Caco-2 (cell line): ENCODE data around the gene SLC8A2. TPM values are rescaled to one million over a fixed set of nuclear protein-coding genes. Genes with fewer than 3 reads are reported as not detected.

ENCODE experiments used
- BruUV-seq: library from RNA; stranded (reverse); fragments of 400-500 nt; replicated peaks from 2 replicates; lab custom pipeline; 2021; lab: Mats Ljungman, UMichigan
- CTCF ChIA-PET: fragments of 300-600 bp; sonication (Branson Sonifier 250); formaldehyde crosslinking; loops from one replicate; lab custom pipeline; 2022; ENCODE audit warnings: antibody characterized with exemption; lab: Charles Lee
- POLR2A ChIA-PET: fragments of 300-600 bp; sonication (Branson Sonifier 250); formaldehyde crosslinking; loops from one replicate; lab custom pipeline; 2022; ENCODE audit warnings: antibody characterized with exemption; lab: Charles Lee
- DNase-seq, 2 experiments: peaks; one replicate each; pipeline versions ENCODE4 v3.0.0 to v3.0.0-alpha.2; 2020 to 2022
- H3K27me3 ChIP-seq: replicated peaks from 2 replicates; pipeline ENCODE4 v1.6.0; 2011; ENCODE audit warnings: low read length; ENCODE audit not compliant: control insufficient read depth, insufficient read depth
- H3K36me3 ChIP-seq: 2 replicates; pipeline ENCODE4 v1.5.1; 2011; ENCODE audit warnings: low read length; ENCODE audit not compliant: control insufficient read depth, insufficient read depth
- H3K4me1 ChIP-seq: fragments of 250-450 bp; sonication (Bioruptor Pico); 2 replicates; pipeline ENCODE4 v1.5.1; 2020; ENCODE audit warnings: mild to moderate bottlenecking
- H3K4me3 ChIP-seq: 2 replicates; pipeline ENCODE4 v1.5.1; 2011; ENCODE audit warnings: low read depth, mild to moderate bottlenecking, control low read depth, low read length
- H3K9me3 ChIP-seq: fragments of 250-450 bp; sonication (Bioruptor Pico); 2 replicates; pipeline ENCODE4 v1.5.1; 2020; ENCODE audit warnings: mild to moderate bottlenecking, moderate library complexity
- H3K27ac Mint-ChIP-seq: one replicate; pipeline ENCODE4 v1.8.0; 2022; ENCODE audit warnings: mixed read lengths; ENCODE audit not compliant: unreplicated experiment
- H3K27me3 Mint-ChIP-seq: one replicate; pipeline ENCODE4 v1.8.0; 2022; ENCODE audit warnings: mixed read lengths; ENCODE audit not compliant: insufficient read depth, unreplicated experiment
- H3K36me3 Mint-ChIP-seq: one replicate; pipeline ENCODE4 v1.8.0; 2022; ENCODE audit warnings: mild to moderate bottlenecking, mixed read lengths; ENCODE audit not compliant: insufficient read depth, unreplicated experiment
- H3K4me1 Mint-ChIP-seq: one replicate; pipeline ENCODE4 v1.8.0; 2022; ENCODE audit warnings: low read depth, mixed read lengths; ENCODE audit not compliant: unreplicated experiment
- H3K4me3 Mint-ChIP-seq: one replicate; pipeline ENCODE4 v1.8.0; 2022; ENCODE audit warnings: mild to moderate bottlenecking, moderate library complexity, mixed read lengths; ENCODE audit not compliant: unreplicated experiment
- H3K9me3 Mint-ChIP-seq: one replicate; pipeline ENCODE4 v1.8.0; 2022; ENCODE audit warnings: mixed read lengths; ENCODE audit not compliant: unreplicated experiment
- CTCF ChIP-seq, 2 experiments: fragments of 200-600 bp in 1 of 2; IDR thresholded peaks; 1 replicate in 1 of 2; 2 replicates in 1 of 2; pipeline versions ENCODE4 v1.5.1 to v1.8.0; 2011 to 2022; ENCODE audit warnings: antibody characterized with exemption in 1 of 2, control low read depth in 1 of 2, inconsistent platforms in 1 of 2, low read depth in 1 of 2, low read length in 1 of 2, mild to moderate bottlenecking in 1 of 2, moderate library complexity in 1 of 2; ENCODE audit not compliant: insufficient read depth in 1 of 2, severe bottlenecking in 1 of 2, unreplicated experiment in 1 of 2
- intact Hi-C: fragments of 100-400 bp; cut with micrococcal nuclease; formaldehyde crosslinking; loops from one replicate; pipeline ENCODE4 v1.10.0; 2022; ENCODE audit not compliant: unreplicated experiment
- total RNA-seq: library from RNA; stranded (reverse); gene quantifications from 2 replicates; pipeline ENCODE4 v1.2.3, GENCODE V29; 2022

The SLC8A2 gene
- total RNA-seq, 1 experiment from 2014 or later, result 1.2 TPM

- no peak overlapping the region for H3K27ac Mint-ChIP-seq
- H3K4me3 Mint-ChIP-seq, result no peak overlapping the region
- peaks cover 3% of the 10 kb centered on the region for H3K36me3 ChIP-seq
- no peaks in the 10 kb centered on the region for H3K9me3 ChIP-seq
- peaks cover 41% of the 10 kb centered on the region for H3K36me3 Mint-ChIP-seq
- no peaks in the 10 kb centered on the region for H3K9me3 Mint-ChIP-seq
- no peaks in the 10 kb centered on the region for H3K27me3 Mint-ChIP-seq
- no peak for DNase-seq
- intact Hi-C loops, result loop anchor here (5.0 kb wide), 1 partner anchor 202 kb away; no protein-coding TSS in a partner anchor
- POLR2A ChIA-PET, result no interaction called here
- no peaks in the 10 kb centered on the region for H3K27me3 ChIP-seq
- BruUV-seq, result no TSS peak
- CTCF ChIA-PET, result interaction anchor here (1.0 kb wide), 1 partner anchor 59 kb away, joined by 3 read pairs; no protein-coding TSS in a partner anchor
- TF ChIP-seq CTCF (IDR thresholded peaks at IDR 0.05; ENCODE audit: insufficient read depth in 1 of 2, low read depth in 1 of 2, low read length in 1 of 2, severe bottlenecking in 1 of 2, unreplicated experiment in 1 of 2), result no peak
- H3K4me1 ChIP-seq, result peaks cover 6% of the 10 kb centered on the region; the same call in 1 of the 2 replicates
- H3K4me1 Mint-ChIP-seq, result no peaks in the 10 kb centered on the region
- H3K4me3 ChIP-seq, result no peak overlapping the region
These were observed 24.0 kb upstream of the SLC8A2 start for GRCh38 chr19:47495478-47496372.

GRCh38 chr19:47494729-47495128, 23.0 kb upstream of the SLC8A2 start:
- Histone ChIP-seq H3K4me3 (no peak overlapping the region), H3K36me3 (peaks cover 3% of the 10 kb centered on the region), H3K4me1 (peaks cover 6% of the 10 kb centered on the region; the same call in 1 of the 2 replicates), H3K9me3 (no peaks in the 10 kb centered on the region), H3K27me3 (no peaks in the 10 kb centered on the region)
- no peaks in the 10 kb centered on the region for H3K4me1 Mint-ChIP-seq
- intact Hi-C loops, result loop anchor here (5.0 kb wide), 1 partner anchor 203 kb away; no protein-coding TSS in a partner anchor
- TF ChIP-seq CTCF (IDR thresholded peaks at IDR 0.05; ENCODE audit: insufficient read depth in 1 of 2, low read depth in 1 of 2, low read length in 1 of 2, severe bottlenecking in 1 of 2, unreplicated experiment in 1 of 2), result no peak
- no peak overlapping the region for H3K27ac Mint-ChIP-seq
- CTCF ChIA-PET, result interaction anchor here (0.7 kb wide), 2 partner anchors 17 to 129 kb away, joined by 5 to 6 read pairs; no protein-coding TSS in a partner anchor
- no peaks in the 10 kb centered on the region for H3K9me3 Mint-ChIP-seq
- no peak overlapping the region for H3K4me3 Mint-ChIP-seq
- H3K36me3 Mint-ChIP-seq, result peaks cover 42% of the 10 kb centered on the region
- no peaks in the 10 kb centered on the region for H3K27me3 Mint-ChIP-seq
- no TSS peak for BruUV-seq
- POLR2A ChIA-PET, result no interaction called here
- no peak for DNase-seq

DNA sequence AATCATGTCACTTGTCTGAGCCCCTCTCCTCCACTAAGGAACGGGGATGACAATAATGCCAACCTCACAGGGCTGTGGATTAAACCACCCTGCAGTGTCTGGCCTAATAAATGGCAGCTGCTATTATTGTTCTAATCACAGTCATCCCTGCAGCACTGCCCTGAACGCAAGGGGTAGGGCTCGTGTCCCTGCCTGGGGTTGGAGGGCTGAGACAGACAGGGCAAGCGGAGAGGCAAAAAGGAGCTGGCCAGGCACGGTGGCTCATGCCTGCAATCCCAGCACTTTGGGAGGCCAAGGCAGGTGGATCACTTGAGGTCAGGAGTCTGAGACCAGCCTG, 22.5 kb upstream of the SLC8A2 start:
- Histone ChIP-seq H3K9me3 (no peaks in the 10 kb centered on the region), H3K36me3 (peaks cover 3% of the 10 kb centered on the region; the same call in 1 of the 2 replicates), H3K4me3 (no peak overlapping the region), H3K27me3 (no peaks in the 10 kb centered on the region), H3K4me1 (peaks cover 6% of the 10 kb centered on the region; the same call in 1 of the 2 replicates)
- DNase-seq, result no peak
- H3K36me3 Mint-ChIP-seq, result peaks cover 43% of the 10 kb centered on the region
- no peak overlapping the region for H3K4me3 Mint-ChIP-seq
- H3K4me1 Mint-ChIP-seq, result no peaks in the 10 kb centered on the region
- no TSS peak for BruUV-seq
- intact Hi-C loops, result no loop called here
- no peak for TF ChIP-seq CTCF (IDR thresholded peaks at IDR 0.05; ENCODE audit: insufficient read depth in 1 of 2, low read depth in 1 of 2, low read length in 1 of 2, severe bottlenecking in 1 of 2, unreplicated experiment in 1 of 2)
- CTCF ChIA-PET, result interaction anchor here (0.7 kb wide), 2 partner anchors 18 to 130 kb away, joined by 5 to 6 read pairs; no protein-coding TSS in a partner anchor
- H3K9me3 Mint-ChIP-seq, result no peaks in the 10 kb centered on the region
- no peak overlapping the region for H3K27ac Mint-ChIP-seq
- POLR2A ChIA-PET, result interaction anchor here (0.6 kb wide), 1 partner anchor 220 kb away, joined by 6 read pairs; no protein-coding TSS in a partner anchor
- no peaks in the 10 kb centered on the region for H3K27me3 Mint-ChIP-seq
